SKM-1 treated with dmso at 0.1 percent for 144 hours (cell line): ENCODE measurements around the gene MACROD2.

Source experiments
- DNase-seq: peaks from one replicate; lab custom pipeline; 2025; ENCODE audit not compliant: unreplicated experiment; lab: John Stamatoyannopoulos, UW

MACROD2 gene

DNA sequence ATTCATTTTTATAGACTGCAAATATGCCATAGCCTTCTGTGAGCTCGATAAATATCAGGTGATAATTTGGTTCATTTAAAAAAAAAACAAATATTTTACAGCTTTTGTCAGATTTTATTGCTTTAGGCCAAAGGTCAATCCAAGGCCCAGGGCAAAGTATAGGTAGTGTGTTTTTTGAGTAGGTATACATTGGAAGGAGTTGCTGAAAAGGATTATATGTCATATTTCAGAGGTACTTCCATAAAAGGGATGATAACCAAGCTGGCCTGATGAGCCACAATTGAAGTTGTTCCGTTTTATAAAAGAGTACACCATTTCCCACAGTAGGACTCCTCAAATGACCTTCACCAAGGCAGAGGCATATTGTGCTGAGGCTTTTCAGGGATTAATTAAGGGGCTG is 794.9 kb downstream of the MACROD2 start:
- DNase-seq = no peak

DNA sequence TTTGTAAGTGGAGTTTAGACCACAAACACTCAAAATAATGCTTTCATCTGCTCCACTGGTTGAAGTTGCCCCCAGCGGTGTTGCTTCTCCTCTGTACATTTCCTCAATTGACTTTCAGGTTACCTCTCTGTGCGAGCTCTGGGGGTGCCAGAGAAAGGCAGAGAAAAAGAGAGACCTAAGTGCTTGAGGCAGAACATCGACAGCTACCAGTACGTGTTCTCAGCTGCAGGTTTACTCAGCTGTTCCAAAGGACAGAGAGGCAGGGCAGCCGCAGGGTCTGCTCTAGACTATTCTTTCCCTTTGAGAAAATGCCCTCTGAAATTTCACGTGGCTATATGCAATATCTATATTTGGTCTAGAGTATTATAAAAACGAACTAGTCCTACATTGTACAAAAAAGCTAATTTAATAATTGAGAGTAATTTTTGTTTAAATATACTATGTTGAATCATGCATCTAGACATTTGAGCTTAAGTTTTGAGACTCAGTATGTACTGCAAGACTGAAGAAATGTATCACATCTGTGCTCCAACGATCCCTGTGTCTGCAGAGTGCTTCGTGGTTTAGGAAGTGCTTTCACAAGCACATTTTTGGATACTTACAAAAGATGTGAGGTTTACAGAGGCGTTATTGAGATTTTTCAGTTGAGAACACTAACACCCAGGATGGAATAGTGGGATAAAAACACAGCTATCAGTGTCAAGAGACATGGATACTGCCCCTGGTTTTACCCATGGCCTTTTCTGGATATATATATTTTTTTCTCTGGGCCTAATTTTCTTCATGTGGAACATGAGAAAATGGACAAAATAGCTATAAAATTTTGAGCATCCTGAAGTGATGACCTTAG is 795.7 kb downstream of the MACROD2 start:
- DNase-seq = no peak

DNA sequence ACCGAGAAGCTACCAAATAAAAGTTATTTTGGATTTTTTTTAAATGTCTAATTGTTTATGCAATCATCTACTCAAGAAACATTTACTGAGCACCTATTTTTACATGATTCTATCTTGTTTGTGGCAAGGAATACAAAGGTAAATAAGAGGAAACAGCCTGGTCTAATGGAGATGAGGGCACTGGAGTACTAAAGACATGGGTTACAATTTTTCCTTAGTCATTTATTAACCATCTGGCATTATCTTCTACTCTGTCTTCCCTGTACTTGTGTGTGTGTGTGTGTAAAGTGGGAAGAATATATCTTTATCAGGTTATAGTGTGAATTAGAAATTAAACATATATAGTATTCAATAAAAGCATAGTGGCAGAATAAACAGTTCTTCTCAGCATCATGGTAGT is 797.6 kb downstream of the MACROD2 start:
- no peak for DNase-seq

- DNase-seq = no peak
Observed at GRCh38 chr20:14799545-14800216, 804.4 kb downstream of the MACROD2 start.

- DNase-seq = no peak
Observed at GRCh38 chr20:14800707-14801425, 805.5 kb downstream of the MACROD2 start.

DNA sequence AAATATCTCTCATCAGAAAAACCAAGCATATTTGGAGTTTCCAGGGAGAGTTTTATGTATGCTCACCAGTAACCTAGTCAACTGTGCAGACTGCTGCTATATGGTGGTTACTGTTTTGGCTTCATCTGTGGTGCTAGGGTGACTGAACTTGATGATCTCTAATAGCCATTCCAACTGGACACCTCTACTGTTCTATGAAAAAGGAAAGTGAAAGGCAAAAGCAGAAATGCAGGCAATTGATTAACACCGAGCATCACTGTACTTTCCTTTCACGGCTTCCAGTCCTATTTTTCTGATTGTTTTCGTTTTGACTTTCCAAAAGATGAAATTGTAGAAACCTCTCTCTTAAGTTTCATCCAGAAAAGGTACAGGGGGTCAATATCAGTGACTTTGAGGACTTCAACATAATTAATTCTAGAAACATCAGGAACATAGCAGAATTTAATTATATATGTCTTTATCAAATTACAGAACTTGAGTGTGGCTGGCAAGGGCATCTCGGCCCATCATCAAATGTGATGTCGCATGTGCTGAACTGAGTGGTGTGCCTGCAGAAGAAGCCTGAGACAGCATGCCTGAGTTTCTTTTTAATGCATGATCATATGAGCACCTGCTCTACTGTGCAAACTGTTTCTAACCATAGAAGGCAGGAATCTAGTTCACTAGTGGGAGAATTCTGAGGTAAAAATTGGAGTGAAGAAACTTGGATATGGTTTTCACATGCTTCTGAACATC is 806.4 kb downstream of the MACROD2 start:
- no peak for DNase-seq

DNA sequence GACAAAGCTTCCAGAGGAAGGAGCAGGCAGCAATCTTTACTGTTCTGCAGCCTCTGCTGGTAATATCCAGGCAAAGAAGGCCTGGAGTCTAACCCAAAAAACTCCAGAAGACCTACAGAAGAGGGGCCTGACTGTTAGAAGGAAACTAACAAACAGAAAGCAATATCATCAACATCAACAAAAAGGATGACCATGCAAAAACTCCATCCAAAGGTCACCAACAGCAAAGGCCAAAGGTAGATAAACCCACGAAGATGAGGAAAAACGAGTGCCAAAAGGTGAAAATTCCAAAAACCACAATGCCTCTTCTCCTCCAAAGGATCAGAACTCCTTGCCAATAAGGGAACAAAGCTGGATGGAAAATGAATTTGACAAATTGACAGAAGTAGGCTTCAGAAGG is 811.9 kb downstream of the MACROD2 start:
- DNase-seq = no peak

DNA sequence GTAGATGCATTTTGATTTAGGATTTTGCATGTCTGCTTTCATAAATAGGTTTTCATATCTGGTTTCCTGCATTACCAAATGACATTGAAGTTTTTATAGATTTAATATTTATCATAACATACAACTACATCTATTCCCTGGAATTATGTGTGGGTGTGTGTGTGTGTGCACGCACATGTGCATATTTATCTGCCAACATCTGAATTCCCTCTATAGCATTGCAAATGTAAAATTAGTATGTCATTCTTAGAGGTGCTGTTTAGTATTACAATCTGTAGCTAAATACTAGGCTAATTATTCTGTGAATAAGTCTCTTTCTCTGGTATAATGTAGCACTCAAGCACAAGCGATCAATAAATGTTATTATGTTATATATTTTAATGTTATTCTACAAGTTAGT is 820.0 kb downstream of the MACROD2 start:
- DNase-seq = no peak

GRCh38 chr20:14816471-14816870 is 821.2 kb downstream of the MACROD2 start:
- no peak for DNase-seq

DNA sequence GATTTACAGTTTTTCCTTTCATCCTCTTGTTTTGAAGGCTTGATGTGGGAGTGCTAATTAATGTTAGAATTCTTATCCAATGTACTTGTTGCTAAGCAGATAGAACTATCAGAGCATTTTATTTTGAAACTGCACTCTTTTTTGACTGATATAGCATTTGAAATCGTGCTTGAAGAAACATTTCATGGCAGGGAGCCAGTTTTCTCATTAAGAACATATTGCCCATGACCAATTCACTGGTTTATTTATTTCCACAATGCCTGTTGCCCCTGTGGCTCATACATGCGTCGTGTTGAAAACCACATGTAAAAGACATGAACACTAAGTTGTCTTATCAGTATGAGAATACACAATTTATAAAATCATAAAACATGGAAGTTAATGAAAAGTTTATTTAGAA is 821.8 kb downstream of the MACROD2 start:
- DNase-seq = no peak

- no peak for DNase-seq
Observed at GRCh38 chr20:14820771-14821170, 825.5 kb downstream of the MACROD2 start.

DNA sequence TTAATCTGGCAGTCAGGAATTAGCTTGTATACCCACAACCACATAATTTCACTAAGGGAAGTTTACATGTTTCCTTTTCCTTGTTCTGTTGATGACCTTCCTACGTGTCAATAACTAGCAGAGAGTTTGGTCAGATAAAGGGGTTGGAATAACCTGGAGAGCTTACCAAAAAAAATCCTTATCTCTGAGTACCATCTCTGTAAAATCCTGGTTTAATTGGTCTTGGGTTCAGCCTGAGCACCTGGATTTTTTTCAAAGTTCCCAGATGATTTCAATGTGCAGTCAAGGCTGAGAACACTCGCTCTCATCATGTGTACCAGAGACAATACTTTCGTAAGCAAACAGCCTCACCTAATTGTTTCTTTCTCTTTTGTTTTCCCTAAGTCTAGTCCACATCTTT is 825.9 kb downstream of the MACROD2 start:
- no peak for DNase-seq

GRCh38 chr20:14824996-14825395 is 829.7 kb downstream of the MACROD2 start:
- no peak for DNase-seq

- no peak for DNase-seq
Observed at GRCh38 chr20:14826543-14827313, 831.4 kb downstream of the MACROD2 start.

DNA sequence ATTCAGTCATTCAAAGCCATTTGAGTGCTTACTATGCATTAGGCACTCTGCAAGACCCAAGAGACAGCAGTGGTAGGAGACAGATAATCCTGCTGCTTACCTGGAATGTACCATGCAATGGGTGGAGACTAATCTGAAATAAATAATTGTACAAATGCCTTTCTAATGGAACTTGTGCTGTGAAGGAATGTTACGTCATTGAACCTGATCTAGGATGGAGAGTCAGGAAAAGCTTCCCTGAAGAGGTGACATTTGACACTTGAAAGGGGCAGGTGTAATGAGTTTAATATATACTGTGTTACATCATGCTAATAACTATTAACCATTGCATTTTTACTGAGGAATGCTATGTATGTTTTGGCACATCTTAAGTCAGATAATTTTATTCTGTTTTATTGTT is 833.1 kb downstream of the MACROD2 start:
- no peak for DNase-seq

DNA sequence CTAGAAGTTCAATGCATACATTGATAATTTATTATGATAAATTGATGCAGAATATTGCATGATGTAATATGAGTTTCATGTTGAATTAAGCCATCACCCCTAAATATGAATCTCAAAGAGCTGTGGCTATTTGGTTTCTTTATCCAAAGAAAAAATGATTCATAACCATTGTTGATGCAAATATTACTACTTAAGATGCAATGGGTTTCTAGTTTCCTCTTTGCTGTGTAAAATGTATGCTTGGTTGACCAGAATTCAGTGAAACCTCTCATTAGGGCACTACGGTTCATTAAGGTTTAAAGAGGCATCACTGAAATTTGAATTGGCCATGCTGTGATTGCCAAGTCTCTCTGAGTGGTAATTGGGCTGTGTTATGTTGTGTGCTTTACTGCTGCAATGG is 834.6 kb downstream of the MACROD2 start:
- DNase-seq = no peak

- DNase-seq = no peak
Observed at GRCh38 chr20:14830466-14830865, 835.1 kb downstream of the MACROD2 start.

- no peak for DNase-seq
Observed at GRCh38 chr20:14830899-14831298, 835.6 kb downstream of the MACROD2 start.

DNA sequence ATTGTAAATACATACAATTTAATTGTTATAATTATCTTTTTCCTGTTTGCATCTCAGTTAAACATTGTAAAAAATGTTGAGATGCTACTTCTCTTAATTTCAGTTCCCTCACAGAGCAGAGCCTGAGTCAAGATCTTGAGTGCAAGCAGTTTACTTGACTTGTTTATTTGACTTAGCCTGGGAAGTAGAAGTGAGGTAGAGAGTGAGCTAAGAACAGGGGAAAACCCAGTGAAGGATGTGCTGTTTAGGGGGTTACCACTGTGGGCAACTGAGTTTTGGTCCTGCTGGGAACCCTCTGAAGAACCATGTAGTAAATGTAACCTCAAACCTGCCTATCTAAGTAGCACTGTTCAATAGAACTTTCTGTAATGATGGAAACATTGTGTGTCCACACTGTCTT is 837.3 kb downstream of the MACROD2 start:
- DNase-seq = no peak
